A673 (cell line): ENCODE results near the gene KPNA1. TPM values are rescaled to one million over a fixed set of nuclear protein-coding genes. Genes with fewer than 3 reads are reported as not detected.

Experiments
- BruUV-seq: library from RNA; stranded (reverse); fragments of 400-500 nt; replicated peaks from 2 replicates; lab custom pipeline; 2021; lab: Mats Ljungman, UMichigan
- CTCF ChIA-PET: fragments of 300-600 bp; sonication (Branson Sonifier 250); formaldehyde crosslinking; loops from one replicate; lab custom pipeline; 2022; ENCODE audit warnings: antibody characterized with exemption; lab: Charles Lee
- POLR2A ChIA-PET: fragments of 300-600 bp; sonication (Branson Sonifier 250); formaldehyde crosslinking; loops from one replicate; lab custom pipeline; 2022; ENCODE audit warnings: antibody characterized with exemption; ENCODE audit not compliant: low non-redundant PET; lab: Charles Lee
- DNase-seq: peaks from one replicate; pipeline ENCODE4 v3.0.0-alpha.2; 2015; ENCODE audit warnings: low spot score
- H3K27ac ChIP-seq: fragments of 200-600 bp; sonication (generic); 2 replicates; pipeline ENCODE4 v1.5.1; 2016; ENCODE audit warnings: mixed run types, low read depth, mild to moderate bottlenecking, mixed read lengths, antibody characterized with exemption, low read length; ENCODE audit not compliant: poor library complexity, severe bottlenecking
- H3K27me3 ChIP-seq: fragments of 200-600 bp; sonication (generic); replicated peaks from 2 replicates; pipeline ENCODE4 v1.6.1; 2017; ENCODE audit warnings: mixed run types, low read depth, mild to moderate bottlenecking, mixed read lengths, antibody characterized with exemption, low read length; ENCODE audit not compliant: insufficient read depth, poor library complexity
- H3K36me3 ChIP-seq: fragments of 200-600 bp; sonication (generic); 2 replicates; pipeline ENCODE4 v1.6.1; 2016; ENCODE audit warnings: mixed run types, mild to moderate bottlenecking, mixed read lengths, antibody characterized with exemption, low read length; ENCODE audit not compliant: insufficient read depth, poor library complexity, severe bottlenecking
- H3K4me1 ChIP-seq: fragments of 200-600 bp; sonication (generic); 2 replicates; pipeline ENCODE4 v1.6.1; 2017; ENCODE audit warnings: mixed run types, mild to moderate bottlenecking, mixed read lengths, antibody characterized with exemption, low read length; ENCODE audit not compliant: insufficient read depth, poor library complexity, severe bottlenecking
- H3K4me3 ChIP-seq: fragments of 200-600 bp; sonication (generic); 2 replicates; pipeline ENCODE4 v1.5.1; 2016; ENCODE audit warnings: low read depth, mixed run types, mild to moderate bottlenecking, mixed read lengths, low read length; ENCODE audit not compliant: poor library complexity, severe bottlenecking
- H3K9me3 ChIP-seq: fragments of 200-600 bp; sonication (generic); 2 replicates; pipeline ENCODE4 v1.6.1; 2016; ENCODE audit warnings: mixed run types, low read depth, mild to moderate bottlenecking, mixed read lengths, antibody characterized with exemption, low read length; ENCODE audit not compliant: poor library complexity, severe bottlenecking
- EZH2 ChIP-seq: fragments of 200-600 bp; sonication (generic); IDR thresholded peaks from 2 replicates; pipeline ENCODE4 v1.6.1; 2017; ENCODE audit warnings: borderline replicate concordance, low read depth, mild to moderate bottlenecking, mixed read lengths, antibody characterized with exemption, low read length; ENCODE audit not compliant: poor library complexity, severe bottlenecking
- intact Hi-C: fragments of 100-400 bp; cut with micrococcal nuclease; formaldehyde crosslinking; loops from one replicate; pipeline ENCODE4 v1.10.0; 2022; ENCODE audit not compliant: unreplicated experiment
- total RNA-seq: library from RNA; stranded (reverse); gene quantifications from 2 replicates; pipeline ENCODE4 v1.2.3, GENCODE V29; 2021
- TF ChIP-seq, protein P1 (sequence below): fragments of 300-800, 200-600 bp; sonication (generic); conservative IDR thresholded peaks from 2 replicates; pipeline ENCODE4 v1.5.1; 2017; ENCODE audit warnings: low read depth, mild to moderate bottlenecking, antibody characterized with exemption, low read length, moderate library complexity, mixed read lengths

Gene KPNA1
- total RNA-seq, 1 experiment from 2014 or later = 110 TPM

GRCh38 chr3:122558605-122559004, 43.9 kb upstream of the KPNA1 start:
- intact Hi-C loops = no loop called here
- Histone ChIP-seq H3K4me3 (no peak overlapping the region), H3K4me1 (peaks cover 18% of the 10 kb centered on the region), H3K36me3 (no peaks in the 10 kb centered on the region), H3K27ac (no peak overlapping the region), H3K9me3 (no peaks in the 10 kb centered on the region), H3K27me3 (no peaks in the 10 kb centered on the region)
- CTCF ChIA-PET = no interaction called here
- BruUV-seq = no TSS peak
- DNase-seq = no peak
- TF ChIP-seq, protein P1, sequence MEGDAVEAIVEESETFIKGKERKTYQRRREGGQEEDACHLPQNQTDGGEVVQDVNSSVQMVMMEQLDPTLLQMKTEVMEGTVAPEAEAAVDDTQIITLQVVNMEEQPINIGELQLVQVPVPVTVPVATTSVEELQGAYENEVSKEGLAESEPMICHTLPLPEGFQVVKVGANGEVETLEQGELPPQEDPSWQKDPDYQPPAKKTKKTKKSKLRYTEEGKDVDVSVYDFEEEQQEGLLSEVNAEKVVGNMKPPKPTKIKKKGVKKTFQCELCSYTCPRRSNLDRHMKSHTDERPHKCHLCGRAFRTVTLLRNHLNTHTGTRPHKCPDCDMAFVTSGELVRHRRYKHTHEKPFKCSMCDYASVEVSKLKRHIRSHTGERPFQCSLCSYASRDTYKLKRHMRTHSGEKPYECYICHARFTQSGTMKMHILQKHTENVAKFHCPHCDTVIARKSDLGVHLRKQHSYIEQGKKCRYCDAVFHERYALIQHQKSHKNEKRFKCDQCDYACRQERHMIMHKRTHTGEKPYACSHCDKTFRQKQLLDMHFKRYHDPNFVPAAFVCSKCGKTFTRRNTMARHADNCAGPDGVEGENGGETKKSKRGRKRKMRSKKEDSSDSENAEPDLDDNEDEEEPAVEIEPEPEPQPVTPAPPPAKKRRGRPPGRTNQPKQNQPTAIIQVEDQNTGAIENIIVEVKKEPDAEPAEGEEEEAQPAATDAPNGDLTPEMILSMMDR = no peak
- TF ChIP-seq EZH2 = no peak
- POLR2A ChIA-PET = no interaction called here

DNA sequence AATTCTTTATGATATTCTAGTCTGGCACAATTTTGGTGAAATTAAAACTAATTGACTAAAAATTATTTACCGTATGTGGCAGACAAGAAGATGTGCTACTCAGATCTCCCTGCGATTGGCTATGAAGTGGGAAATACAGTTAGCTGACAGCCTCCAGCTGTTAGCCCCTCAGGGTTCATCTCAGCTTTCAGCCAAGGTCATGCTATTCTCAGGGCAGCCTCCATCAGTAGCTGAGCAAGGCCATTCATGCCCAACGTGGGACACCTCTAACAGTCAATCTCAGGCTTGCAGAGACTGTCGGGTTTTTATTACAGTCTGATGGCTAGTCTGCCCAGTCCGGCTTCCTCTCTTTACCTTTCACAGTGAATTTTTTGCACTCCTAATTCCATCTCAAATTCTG, 42.6 kb upstream of the KPNA1 start:
- H3K27me3 ChIP-seq = no peaks in the 10 kb centered on the region
- no peaks in the 10 kb centered on the region for H3K36me3 ChIP-seq
- intact Hi-C loops = no loop called here
- ChIA-PET POLR2A (interaction anchor here (0.7 kb wide), 1 partner anchor 90 kb away, joined by 3 read pairs; no protein-coding TSS in a partner anchor), CTCF (no interaction called here)
- BruUV-seq = no TSS peak
- H3K27ac ChIP-seq = no peak overlapping the region
- TF ChIP-seq EZH2 = no peak
- TF ChIP-seq, protein P1 = no peak
- H3K4me1 ChIP-seq = peaks cover 15% of the 10 kb centered on the region
- no peaks in the 10 kb centered on the region for H3K9me3 ChIP-seq
- H3K4me3 ChIP-seq = no peak overlapping the region
- no peak for DNase-seq

GRCh38 chr3:122555275-122556071, 40.7 kb upstream of the KPNA1 start:
- Histone ChIP-seq H3K4me1 (peaks cover 14% of the 10 kb centered on the region), H3K27ac (no peak overlapping the region), H3K36me3 (no peaks in the 10 kb centered on the region), H3K4me3 (no peak overlapping the region), H3K9me3 (no peaks in the 10 kb centered on the region), H3K27me3 (no peaks in the 10 kb centered on the region)
- no peak for DNase-seq
- BruUV-seq = no TSS peak
- TF ChIP-seq, protein P1 = no peak
- TF ChIP-seq EZH2 = no peak
- intact Hi-C loops = no loop called here
- POLR2A ChIA-PET = interaction anchor here (0.6 kb wide), 1 partner anchor 66 kb away, joined by 3 read pairs; no protein-coding TSS in a partner anchor
- CTCF ChIA-PET = no interaction called here
